Measurements from ENCODE around the gene CBFA2T2. TPM values are rescaled to one million over a fixed set of nuclear protein-coding genes. Genes with fewer than 3 reads are reported as not detected.

The CBFA2T2 gene
- total and polyA plus RNA-seq, 2 of the 4 experiments (the other 2 are of a cell fraction): 3.8 to 6.2 TPM

- Histone ChIP-seq H2BK120ac (ENCODE audit: low read depth, low read length) (no peak overlapping the region), H3K36me3 (ENCODE audit: control insufficient read depth, insufficient read depth, low read length) (peaks cover 19% of the 10 kb centered on the region; the same call in 1 of the 2 replicates), H4K20me1 (ENCODE audit: insufficient read depth, low read length) (no peaks in the 10 kb centered on the region), H3K27me3 (ENCODE audit: control insufficient read depth, insufficient read depth, low read length) (no peaks in the 10 kb centered on the region), H3K9ac (ENCODE audit: low read depth, low read length) (no peak overlapping the region), H3K56ac (ENCODE audit: extremely low read depth, insufficient read depth, low read length) (no peak overlapping the region), H2BK15ac (ENCODE audit: low read depth, low read length) (no peak overlapping the region), H3K27ac (ENCODE audit: insufficient read depth, low read length) (no peak overlapping the region), H3K79me1 (ENCODE audit: low read depth in 1 of 2, low read length in 2 of 2) (peaks cover 7 to 29% of the 10 kb centered on the region in 2 experiments; a peak in 3 of 4 replicates), H2BK5ac (ENCODE audit: low read depth, low read length, poor library complexity, severe bottlenecking) (no peak overlapping the region), H3K9me3 (ENCODE audit: control insufficient read depth, insufficient read depth, low read length) (no peaks in the 10 kb centered on the region), H2BK20ac (ENCODE audit: low read depth, low read length) (no peak overlapping the region), H2AK9ac (replicated peaks; ENCODE audit: low read depth, low read length, poor library complexity) (peak overlapping the region; percentile 38), H3K18ac (ENCODE audit: low read depth, low read length) (no peak overlapping the region), H3K9me1 (ENCODE audit: insufficient read depth, low read length) (peaks cover 21% of the 10 kb centered on the region), H3K4me2 (ENCODE audit: low read depth, low read length) (no peak overlapping the region), H3K4ac (ENCODE audit: low read depth, low read length) (no peak overlapping the region), H4K91ac (ENCODE audit: insufficient read depth, low read depth, low read length) (no peak overlapping the region), H2AFZ (replicated peaks; ENCODE audit: low read length, poor library complexity) (no peak overlapping the region), H4K8ac (ENCODE audit: low read depth in 2 of 2, low read length in 2 of 2) (no peak overlapping the region), H3K4me1 (ENCODE audit: control insufficient read depth, insufficient read depth, low read length) (peaks cover 11% of the 10 kb centered on the region), H3K14ac (replicated peaks; ENCODE audit: low read depth, low read length) (no peak overlapping the region), H3K4me3 (ENCODE audit: insufficient read depth, low read depth, low read length) (no peak overlapping the region), H3K23ac (ENCODE audit: low read depth, low read length) (no peak overlapping the region), H4K5ac (ENCODE audit: low read depth, low read length) (no peak overlapping the region), H2AK5ac (ENCODE audit: low read depth, low read length) (no peak overlapping the region)
- ChIA-PET CTCF (no interaction called here), POLR2A (ENCODE audit: unreplicated experiment) (no interaction called here)
- 98% methylated on average over 7 of the region's 21 CpGs; no CpG with 5 or more reads in 1 of the 2 experiments for WGBS, 2 experiments (ENCODE audit: extremely low coverage in 2 of 2, insufficient read length in 1 of 2)
- intact Hi-C loops (cut with micrococcal nuclease) (loop anchor here (10.0 kb wide), 1 partner anchor 155 kb away; the partner anchor contains the start of gene CHMP4B), in situ Hi-C loops (cut with MboI; ENCODE audit: low sequenced_read_pairs) (no loop called here), dilution Hi-C loops (cut with HindIII; ENCODE audit: low sequenced_read_pairs, unreplicated experiment) (no loop called here)
- DNase-seq (no peak), ATAC-seq (ENCODE audit: low read depth) (no peak)
- TF ChIP-seq MAZ (IDR thresholded peaks at IDR 0.05; ENCODE audit: borderline replicate concordance, low read depth, low read length): no peak
- TF ChIP-seq CTCF (conservative IDR thresholded peaks at IDR 0.05; ENCODE audit: low read depth, low read length): no peak
- TF ChIP-seq ELK1 (IDR thresholded peaks at IDR 0.05; ENCODE audit: borderline replicate concordance, low read depth, low read length): no peak
- no peak for TF ChIP-seq MAFK (IDR thresholded peaks at IDR 0.05; ENCODE audit: low read depth, low read length)
- no peak for TF ChIP-seq CEBPB (IDR thresholded peaks at IDR 0.05; ENCODE audit: low read depth, low read length)
- no peak for TF ChIP-seq RCOR1 (IDR thresholded peaks at IDR 0.05; ENCODE audit: insufficient replicate concordance, low read length)
- no peak for TF ChIP-seq USF2 (IDR thresholded peaks at IDR 0.05; ENCODE audit: low read depth, low read length)
- no TSS peak for BruUV-seq (replicated peaks)
Measured at GRCh38 chr20:33660035-33660684, 170.3 kb downstream of the CBFA2T2 start.

All from IMR-90 (cell line).